Neural cell (in vitro differentiated cells): Measurements from ENCODE around the gene PCCA.

Experiments
- EZH2 ChIP-seq: fragments of 200-600, 300-800 bp; shearing (Covaris generic), sonication (generic); IDR thresholded peaks from 2 replicates; pipeline ENCODE4 v1.6.1; 2014; ENCODE audit warnings: antibody characterized with exemption, low read length, borderline replicate concordance, mild to moderate bottlenecking; ENCODE audit not compliant: insufficient read depth, poor library complexity, severe bottlenecking
- RAD21 ChIP-seq: fragments of 450-650 bp; conservative IDR thresholded peaks from 2 replicates; pipeline ENCODE4 v1.6.1; 2014; ENCODE audit warnings: antibody characterized with exemption, mild to moderate bottlenecking, moderate library complexity
- SMC3 ChIP-seq: fragments of 450-650 bp; conservative IDR thresholded peaks from 2 replicates; pipeline ENCODE4 v1.6.1; 2014; ENCODE audit warnings: antibody characterized with exemption, mild to moderate bottlenecking, moderate library complexity; ENCODE audit not compliant: poor library complexity
- TF ChIP-seq, protein P1 (sequence below): fragments of 450-650 bp; IDR thresholded peaks from 2 replicates; pipeline ENCODE4 v1.5.1; 2014; ENCODE audit warnings: antibody characterized with exemption, mild to moderate bottlenecking, moderate library complexity; ENCODE audit not compliant: poor library complexity, severe bottlenecking

DNA sequence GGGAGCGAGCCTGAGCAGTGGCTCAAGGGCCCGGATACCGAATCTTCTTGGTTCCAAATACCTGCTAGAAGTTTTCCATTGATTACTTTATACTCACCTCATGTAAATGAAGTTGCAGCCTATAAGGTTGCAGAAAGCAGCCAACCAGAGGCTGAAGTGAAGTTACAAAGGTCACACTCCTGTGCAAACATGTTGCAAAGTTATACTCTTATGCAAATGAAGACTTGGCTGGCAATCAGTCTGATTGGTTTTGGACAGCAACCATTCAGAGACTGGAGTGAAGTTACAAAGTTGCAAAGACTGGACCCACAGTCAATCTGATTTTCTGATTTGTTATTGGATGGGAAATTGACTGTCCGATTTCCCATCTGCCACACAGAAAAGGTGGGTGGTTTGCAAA lies 347.2 kb downstream of the PCCA start:
- TF ChIP-seq RAD21: no peak
- TF ChIP-seq, protein P1, sequence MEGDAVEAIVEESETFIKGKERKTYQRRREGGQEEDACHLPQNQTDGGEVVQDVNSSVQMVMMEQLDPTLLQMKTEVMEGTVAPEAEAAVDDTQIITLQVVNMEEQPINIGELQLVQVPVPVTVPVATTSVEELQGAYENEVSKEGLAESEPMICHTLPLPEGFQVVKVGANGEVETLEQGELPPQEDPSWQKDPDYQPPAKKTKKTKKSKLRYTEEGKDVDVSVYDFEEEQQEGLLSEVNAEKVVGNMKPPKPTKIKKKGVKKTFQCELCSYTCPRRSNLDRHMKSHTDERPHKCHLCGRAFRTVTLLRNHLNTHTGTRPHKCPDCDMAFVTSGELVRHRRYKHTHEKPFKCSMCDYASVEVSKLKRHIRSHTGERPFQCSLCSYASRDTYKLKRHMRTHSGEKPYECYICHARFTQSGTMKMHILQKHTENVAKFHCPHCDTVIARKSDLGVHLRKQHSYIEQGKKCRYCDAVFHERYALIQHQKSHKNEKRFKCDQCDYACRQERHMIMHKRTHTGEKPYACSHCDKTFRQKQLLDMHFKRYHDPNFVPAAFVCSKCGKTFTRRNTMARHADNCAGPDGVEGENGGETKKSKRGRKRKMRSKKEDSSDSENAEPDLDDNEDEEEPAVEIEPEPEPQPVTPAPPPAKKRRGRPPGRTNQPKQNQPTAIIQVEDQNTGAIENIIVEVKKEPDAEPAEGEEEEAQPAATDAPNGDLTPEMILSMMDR: no peak
- no peak for TF ChIP-seq SMC3
- TF ChIP-seq EZH2: no peak
